HUES48 (cell line): ENCODE measurements around the gene CORO1C.

Experiments used
- H3K27ac ChIP-seq: one replicate; pipeline ENCODE4 v1.7.0; 2013; ENCODE audit warnings: low read depth, low read length, inconsistent platforms
- H3K27me3 ChIP-seq: 2 replicates; pipeline ENCODE4 v1.6.1; 2013; ENCODE audit warnings: mild to moderate bottlenecking, low read length; ENCODE audit not compliant: control insufficient read depth, insufficient read depth
- H3K36me3 ChIP-seq: 2 replicates; pipeline ENCODE4 v1.6.1; 2013; ENCODE audit warnings: low read length; ENCODE audit not compliant: control insufficient read depth, insufficient read depth
- H3K4me1 ChIP-seq: 2 replicates; pipeline ENCODE4 v1.6.1; 2013; ENCODE audit warnings: mild to moderate bottlenecking, low read length; ENCODE audit not compliant: control insufficient read depth, insufficient read depth
- H3K4me3 ChIP-seq: 2 replicates; pipeline ENCODE4 v1.5.1; 2013; ENCODE audit warnings: mild to moderate bottlenecking, low read depth, low read length
- H3K9ac ChIP-seq: 2 replicates; pipeline ENCODE4 v1.6.1; 2013; ENCODE audit warnings: mild to moderate bottlenecking, low read depth, low read length, moderate library complexity
- H3K9me3 ChIP-seq: 2 replicates; pipeline ENCODE4 v1.6.1; 2013; ENCODE audit warnings: low read length; ENCODE audit not compliant: control insufficient read depth, insufficient read depth

The CORO1C gene

GRCh38 chr12:108724054-108724889, 7.0 kb downstream of the CORO1C start:
- H3K4me1 ChIP-seq = peaks cover 50% of the 10 kb centered on the region
- H3K9me3 ChIP-seq = no peaks in the 10 kb centered on the region
- H3K4me3 ChIP-seq = no peak overlapping the region
- no peak overlapping the region for H3K27ac ChIP-seq
- H3K36me3 ChIP-seq = no peaks in the 10 kb centered on the region
- H3K27me3 ChIP-seq = no peaks in the 10 kb centered on the region
- H3K9ac ChIP-seq = no peak overlapping the region

- no peaks in the 10 kb centered on the region for H3K36me3 ChIP-seq
- no peak overlapping the region for H3K4me3 ChIP-seq
- no peak overlapping the region for H3K27ac ChIP-seq
- peaks cover 48% of the 10 kb centered on the region for H3K4me1 ChIP-seq
- H3K27me3 ChIP-seq = no peaks in the 10 kb centered on the region
- H3K9me3 ChIP-seq = no peaks in the 10 kb centered on the region
- no peak overlapping the region; the same call in 1 of the 2 replicates for H3K9ac ChIP-seq
These were observed 8.1 kb downstream of the CORO1C start for GRCh38 chr12:108722992-108723766.

GRCh38 chr12:108722463-108722862, 8.9 kb downstream of the CORO1C start:
- H3K4me1 ChIP-seq = peaks cover 48% of the 10 kb centered on the region
- H3K27me3 ChIP-seq = no peaks in the 10 kb centered on the region
- no peak overlapping the region for H3K9ac ChIP-seq
- no peak overlapping the region for H3K4me3 ChIP-seq
- no peaks in the 10 kb centered on the region for H3K9me3 ChIP-seq
- H3K36me3 ChIP-seq = no peaks in the 10 kb centered on the region
- no peak overlapping the region for H3K27ac ChIP-seq

GRCh38 chr12:108721824-108722223, 9.5 kb downstream of the CORO1C start:
- Histone ChIP-seq H3K27me3 (no peaks in the 10 kb centered on the region), H3K9ac (no peak overlapping the region), H3K4me3 (no peak overlapping the region), H3K27ac (no peak overlapping the region), H3K9me3 (no peaks in the 10 kb centered on the region), H3K4me1 (peaks cover 54% of the 10 kb centered on the region), H3K36me3 (no peaks in the 10 kb centered on the region)

- Histone ChIP-seq H3K36me3 (no peaks in the 10 kb centered on the region), H3K27me3 (no peaks in the 10 kb centered on the region), H3K9me3 (no peaks in the 10 kb centered on the region), H3K9ac (no peak overlapping the region), H3K4me1 (peaks cover 55% of the 10 kb centered on the region), H3K4me3 (no peak overlapping the region), H3K27ac (no peak overlapping the region)
These were observed 10.4 kb downstream of the CORO1C start for GRCh38 chr12:108720757-108721514.

GRCh38 chr12:108717243-108717642, 14.1 kb downstream of the CORO1C start:
- Histone ChIP-seq H3K36me3 (no peaks in the 10 kb centered on the region), H3K4me3 (no peak overlapping the region), H3K9ac (no peak overlapping the region), H3K27me3 (no peaks in the 10 kb centered on the region), H3K9me3 (no peaks in the 10 kb centered on the region), H3K4me1 (peaks cover 49% of the 10 kb centered on the region), H3K27ac (no peak overlapping the region)

- Histone ChIP-seq H3K27ac (peak overlapping the region; percentile 62), H3K9me3 (no peaks in the 10 kb centered on the region), H3K9ac (peak overlapping the region; percentile 9; the same call in 1 of the 2 replicates), H3K4me3 (peak overlapping the region; percentile 43; the same call in 1 of the 2 replicates), H3K27me3 (no peaks in the 10 kb centered on the region), H3K4me1 (peaks cover 42% of the 10 kb centered on the region), H3K36me3 (no peaks in the 10 kb centered on the region)
These were observed 16.5 kb downstream of the CORO1C start for GRCh38 chr12:108714866-108715265.

- Histone ChIP-seq H3K27ac (no peak overlapping the region), H3K9ac (no peak overlapping the region), H3K27me3 (no peaks in the 10 kb centered on the region), H3K9me3 (no peaks in the 10 kb centered on the region), H3K36me3 (no peaks in the 10 kb centered on the region), H3K4me1 (peaks cover 42% of the 10 kb centered on the region), H3K4me3 (no peak overlapping the region)
These were observed 17.8 kb downstream of the CORO1C start for GRCh38 chr12:108713471-108713870.

GRCh38 chr12:108712925-108713203, 18.5 kb downstream of the CORO1C start:
- no peak overlapping the region for H3K27ac ChIP-seq
- H3K4me1 ChIP-seq = peaks cover 42% of the 10 kb centered on the region
- H3K27me3 ChIP-seq = no peaks in the 10 kb centered on the region
- H3K9ac ChIP-seq = no peak overlapping the region
- H3K4me3 ChIP-seq = no peak overlapping the region
- no peaks in the 10 kb centered on the region for H3K9me3 ChIP-seq
- H3K36me3 ChIP-seq = no peaks in the 10 kb centered on the region

- H3K9me3 ChIP-seq = no peaks in the 10 kb centered on the region
- no peak overlapping the region for H3K4me3 ChIP-seq
- no peak overlapping the region for H3K9ac ChIP-seq
- no peak overlapping the region for H3K27ac ChIP-seq
- H3K36me3 ChIP-seq = no peaks in the 10 kb centered on the region
- peaks cover 40% of the 10 kb centered on the region for H3K4me1 ChIP-seq
- H3K27me3 ChIP-seq = no peaks in the 10 kb centered on the region
These were observed 19.0 kb downstream of the CORO1C start for GRCh38 chr12:108712165-108712924.
